Uterus (tissue), 2 donors: Measurements from ENCODE around the gene TRAPPC14.

ENCODE experiments used
- POLR2A ChIP-seq, 2 donors: fragments of 450-650 bp; IDR thresholded peaks; one replicate each; pipeline ENCODE4 v1.6.1; 2016; ENCODE audit warnings: antibody characterized with exemption in 2 of 2, mild to moderate bottlenecking in 1 of 2, moderate library complexity in 1 of 2
- TF ChIP-seq, protein P1 (sequence below), 4 experiments: fragments of 200-600 bp in 2 of 4; fragments of 450-650 bp in 2 of 4; sonication (generic) in 2 of 4; IDR thresholded peaks; one replicate each; pipeline ENCODE4 v1.5.1; 2016 to 2019; ENCODE audit warnings: antibody characterized with exemption in 4 of 4, mild to moderate bottlenecking in 2 of 4, moderate library complexity in 1 of 4

DNA sequence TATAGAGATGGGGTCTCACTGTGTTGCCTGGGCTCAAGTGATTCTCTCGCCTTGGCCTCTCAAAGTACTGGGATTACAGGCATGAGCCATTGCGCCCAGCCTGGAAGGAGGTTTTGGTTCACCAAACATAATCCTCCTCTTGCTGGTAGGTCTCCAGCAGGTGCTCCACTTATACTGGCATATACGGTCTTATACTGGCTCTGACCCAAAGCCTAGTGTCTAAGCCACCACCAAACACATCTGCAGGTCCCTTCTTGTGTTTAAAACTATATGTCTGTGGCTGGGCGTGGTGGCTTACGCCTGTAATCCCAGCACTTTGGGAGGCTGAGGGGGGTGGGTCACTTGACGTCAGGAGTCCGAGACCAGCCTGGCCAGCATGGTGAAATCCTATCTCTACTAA lies 26.4 kb downstream of the TRAPPC14 start:
- TF ChIP-seq, protein P1, sequence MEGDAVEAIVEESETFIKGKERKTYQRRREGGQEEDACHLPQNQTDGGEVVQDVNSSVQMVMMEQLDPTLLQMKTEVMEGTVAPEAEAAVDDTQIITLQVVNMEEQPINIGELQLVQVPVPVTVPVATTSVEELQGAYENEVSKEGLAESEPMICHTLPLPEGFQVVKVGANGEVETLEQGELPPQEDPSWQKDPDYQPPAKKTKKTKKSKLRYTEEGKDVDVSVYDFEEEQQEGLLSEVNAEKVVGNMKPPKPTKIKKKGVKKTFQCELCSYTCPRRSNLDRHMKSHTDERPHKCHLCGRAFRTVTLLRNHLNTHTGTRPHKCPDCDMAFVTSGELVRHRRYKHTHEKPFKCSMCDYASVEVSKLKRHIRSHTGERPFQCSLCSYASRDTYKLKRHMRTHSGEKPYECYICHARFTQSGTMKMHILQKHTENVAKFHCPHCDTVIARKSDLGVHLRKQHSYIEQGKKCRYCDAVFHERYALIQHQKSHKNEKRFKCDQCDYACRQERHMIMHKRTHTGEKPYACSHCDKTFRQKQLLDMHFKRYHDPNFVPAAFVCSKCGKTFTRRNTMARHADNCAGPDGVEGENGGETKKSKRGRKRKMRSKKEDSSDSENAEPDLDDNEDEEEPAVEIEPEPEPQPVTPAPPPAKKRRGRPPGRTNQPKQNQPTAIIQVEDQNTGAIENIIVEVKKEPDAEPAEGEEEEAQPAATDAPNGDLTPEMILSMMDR (IDR thresholded peaks at IDR 0.05) = no peak
- no peak for TF ChIP-seq POLR2A (IDR thresholded peaks at IDR 0.05)
